SJSA1 (cell line): ENCODE measurements around the gene EPHA3. TPM values are rescaled to one million over a fixed set of nuclear protein-coding genes. Genes with fewer than 3 reads are reported as not detected.

Experiments used
- DNase-seq, 2 experiments: peaks; one replicate each; pipeline ENCODE4 v3.0.0-alpha.2; 2015 to 2020; ENCODE audit warnings: low spot score in 2 of 2, low read depth in 1 of 2
- H3K27ac ChIP-seq: fragments of 250-450 bp; sonication (Bioruptor Pico); 2 replicates; pipeline ENCODE4 v1.5.1; 2020; ENCODE audit warnings: mild to moderate bottlenecking, moderate library complexity
- H3K27me3 ChIP-seq: fragments of 250-450 bp; sonication (Bioruptor Pico); replicated peaks from 2 replicates; pipeline ENCODE4 v1.5.1; 2020; ENCODE audit warnings: mild to moderate bottlenecking, moderate library complexity
- H3K36me3 ChIP-seq: fragments of 250-450 bp; sonication (Bioruptor Pico); 2 replicates; pipeline ENCODE4 v1.5.1; 2020; ENCODE audit warnings: mild to moderate bottlenecking
- H3K4me1 ChIP-seq: fragments of 250-450 bp; sonication (Bioruptor Pico); replicated peaks from 2 replicates; pipeline ENCODE4 v1.6.1; 2021; ENCODE audit warnings: mild to moderate bottlenecking
- H3K4me3 ChIP-seq: fragments of 250-450 bp; sonication (Bioruptor Pico); 2 replicates; pipeline ENCODE4 v1.5.1; 2020; ENCODE audit warnings: mild to moderate bottlenecking
- H3K9me3 ChIP-seq: fragments of 250-450 bp; sonication (Bioruptor Pico); replicated peaks from 2 replicates; pipeline ENCODE4 v1.5.1; 2020; ENCODE audit warnings: mild to moderate bottlenecking
- total RNA-seq: library from RNA; depleted of rRNA; stranded (reverse); fragments of >200 nt; shearing (Covaris generic); gene quantifications from 2 replicates; pipeline ENCODE4 v1.2.3, GENCODE V29; 2014

Gene EPHA3
- total RNA-seq, 1 experiment from 2014 or later = 0.03 TPM

GRCh38 chr3:89525609-89526008 lies 418.2 kb downstream of the EPHA3 start:
- Histone ChIP-seq H3K36me3 (no peaks in the 10 kb centered on the region), H3K27ac (no peak overlapping the region), H3K27me3 (no peaks in the 10 kb centered on the region), H3K4me3 (no peak overlapping the region), H3K9me3 (no peaks in the 10 kb centered on the region), H3K4me1 (no peaks in the 10 kb centered on the region)
- no peak for DNase-seq

GRCh38 chr3:89527736-89528305 lies 420.4 kb downstream of the EPHA3 start:
- no peak for DNase-seq
- Histone ChIP-seq H3K36me3 (no peaks in the 10 kb centered on the region), H3K4me1 (no peaks in the 10 kb centered on the region)

More at GRCh38 chr3:89527736-89528305, 420.4 kb downstream of the EPHA3 start:
- Histone ChIP-seq H3K27ac (no peak overlapping the region), H3K27me3 (no peaks in the 10 kb centered on the region), H3K9me3 (no peaks in the 10 kb centered on the region), H3K4me3 (no peak overlapping the region)
